ENCODE data around the gene CHI3L2. TPM values are rescaled to one million over a fixed set of nuclear protein-coding genes. Genes with fewer than 3 reads are reported as not detected.

The CHI3L2 gene
- total RNA-seq, 4 donors from 2014 or later: 0.69 to 0.77 TPM; not detected in 2

DNA sequence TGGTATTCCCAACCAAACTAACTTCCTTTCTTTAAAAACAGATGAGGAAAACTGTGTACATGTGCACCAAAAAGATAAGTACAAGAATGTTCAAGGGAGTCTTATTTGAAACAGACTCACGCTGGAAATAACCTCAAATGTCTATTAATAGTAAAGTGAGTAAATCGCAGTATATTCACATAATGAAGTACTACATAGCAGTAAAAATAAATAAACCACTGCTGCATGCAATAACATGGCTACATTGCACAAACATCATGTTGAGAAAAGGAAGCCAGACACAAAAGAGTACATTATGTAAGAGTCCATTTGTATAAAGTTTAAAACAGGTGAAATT lies 21.8 kb upstream of the CHI3L2 start:
- Histone ChIP-seq H3K4me3 (no peak overlapping the region), H3K27ac (no peak overlapping the region), H3K9me3 (no peaks in the 10 kb centered on the region), H3K4me1 (no peaks in the 10 kb centered on the region), H3K36me3 (no peaks in the 10 kb centered on the region), H3K27me3 (no peaks in the 10 kb centered on the region)
- intact Hi-C loops (cut with DNase I; ENCODE audit: low total_unique reads): no loop called here
- DNase-seq: no peak
- TF ChIP-seq, protein P1, sequence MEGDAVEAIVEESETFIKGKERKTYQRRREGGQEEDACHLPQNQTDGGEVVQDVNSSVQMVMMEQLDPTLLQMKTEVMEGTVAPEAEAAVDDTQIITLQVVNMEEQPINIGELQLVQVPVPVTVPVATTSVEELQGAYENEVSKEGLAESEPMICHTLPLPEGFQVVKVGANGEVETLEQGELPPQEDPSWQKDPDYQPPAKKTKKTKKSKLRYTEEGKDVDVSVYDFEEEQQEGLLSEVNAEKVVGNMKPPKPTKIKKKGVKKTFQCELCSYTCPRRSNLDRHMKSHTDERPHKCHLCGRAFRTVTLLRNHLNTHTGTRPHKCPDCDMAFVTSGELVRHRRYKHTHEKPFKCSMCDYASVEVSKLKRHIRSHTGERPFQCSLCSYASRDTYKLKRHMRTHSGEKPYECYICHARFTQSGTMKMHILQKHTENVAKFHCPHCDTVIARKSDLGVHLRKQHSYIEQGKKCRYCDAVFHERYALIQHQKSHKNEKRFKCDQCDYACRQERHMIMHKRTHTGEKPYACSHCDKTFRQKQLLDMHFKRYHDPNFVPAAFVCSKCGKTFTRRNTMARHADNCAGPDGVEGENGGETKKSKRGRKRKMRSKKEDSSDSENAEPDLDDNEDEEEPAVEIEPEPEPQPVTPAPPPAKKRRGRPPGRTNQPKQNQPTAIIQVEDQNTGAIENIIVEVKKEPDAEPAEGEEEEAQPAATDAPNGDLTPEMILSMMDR (IDR thresholded peaks at IDR 0.05): no peak
- no peak for TF ChIP-seq POLR2A (IDR thresholded peaks at IDR 0.05)

DNA sequence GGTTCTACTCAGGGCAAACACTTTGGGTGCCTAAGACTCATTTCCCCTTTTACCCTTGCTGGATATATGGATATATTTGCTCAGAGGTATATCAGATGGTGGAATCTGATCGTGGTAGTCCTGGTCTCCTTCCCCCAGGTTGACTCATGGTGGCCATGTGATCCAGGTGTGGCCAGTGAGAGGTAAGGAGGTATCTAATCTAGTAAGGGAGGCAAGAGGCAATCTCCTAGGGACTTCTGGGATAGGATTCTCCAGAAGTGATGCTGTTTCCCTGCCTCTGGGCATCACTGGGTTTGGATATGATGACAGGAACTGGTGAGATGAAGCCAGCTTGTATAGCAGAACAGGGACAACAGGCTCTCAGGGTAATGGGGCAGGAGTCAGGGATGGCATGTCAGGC lies 18.6 kb upstream of the CHI3L2 start:
- intact Hi-C loops (cut with DNase I; ENCODE audit: low total_unique reads): no loop called here
- H3K27ac ChIP-seq: no peak overlapping the region
- TF ChIP-seq, protein P1 (IDR thresholded peaks at IDR 0.05): no peak
- TF ChIP-seq POLR2A (IDR thresholded peaks at IDR 0.05): no peak
- no peaks in the 10 kb centered on the region for H3K4me1 ChIP-seq
- DNase-seq: no peak
- no peak overlapping the region for H3K4me3 ChIP-seq
- no peaks in the 10 kb centered on the region for H3K9me3 ChIP-seq
- no peaks in the 10 kb centered on the region for H3K36me3 ChIP-seq
- no peaks in the 10 kb centered on the region for H3K27me3 ChIP-seq

DNA sequence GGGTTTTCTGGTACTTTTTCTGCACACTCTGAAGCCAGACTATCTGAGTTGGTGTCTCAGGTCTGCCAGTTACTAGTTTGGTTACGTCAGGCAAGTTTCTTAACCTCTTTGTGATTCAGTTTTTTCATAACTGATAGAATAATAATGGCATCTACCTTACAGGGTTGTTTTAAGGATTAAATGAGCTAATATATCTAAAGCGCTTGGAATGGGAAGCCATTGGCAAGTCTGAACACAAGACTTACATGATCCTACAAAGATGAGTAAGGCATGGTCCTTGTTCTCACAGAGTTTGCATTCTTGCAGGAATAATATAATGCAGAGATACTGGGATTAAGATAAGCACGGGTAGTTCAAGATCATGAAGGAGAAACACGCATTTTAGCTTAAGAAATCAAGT lies 17.9 kb upstream of the CHI3L2 start:
- Histone ChIP-seq H3K4me1 (no peaks in the 10 kb centered on the region), H3K4me3 (no peak overlapping the region), H3K9me3 (no peaks in the 10 kb centered on the region), H3K36me3 (no peaks in the 10 kb centered on the region), H3K27me3 (no peaks in the 10 kb centered on the region), H3K27ac (no peak overlapping the region)
- intact Hi-C loops (cut with DNase I; ENCODE audit: low total_unique reads): no loop called here
- TF ChIP-seq, protein P1 (IDR thresholded peaks at IDR 0.05): no peak
- no peak for TF ChIP-seq POLR2A (IDR thresholded peaks at IDR 0.05)
- no peak for DNase-seq

DNA sequence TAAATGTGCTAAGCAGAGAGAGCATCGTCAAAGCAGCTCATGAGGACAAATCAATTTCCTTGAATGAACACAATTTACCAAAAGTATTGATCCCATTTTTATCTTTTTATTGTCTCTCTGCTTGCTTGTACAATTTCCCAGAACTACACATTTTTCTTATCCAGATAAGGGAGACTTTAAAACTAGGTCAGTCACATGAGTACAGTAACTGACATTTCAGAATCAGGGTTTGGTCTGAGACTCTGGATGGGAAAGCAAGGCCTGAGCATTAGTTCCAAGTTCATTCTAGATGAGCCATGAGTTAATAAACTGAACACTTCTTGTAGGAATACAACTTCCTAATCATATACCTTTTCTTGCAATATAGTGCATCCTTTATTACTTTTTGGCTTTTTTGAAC lies 15.6 kb upstream of the CHI3L2 start:
- no peak for DNase-seq
- H3K27ac ChIP-seq: no peak overlapping the region
- no peak overlapping the region for H3K4me3 ChIP-seq
- no peaks in the 10 kb centered on the region for H3K9me3 ChIP-seq
- intact Hi-C loops (cut with DNase I; ENCODE audit: low total_unique reads): no loop called here
- H3K4me1 ChIP-seq: no peaks in the 10 kb centered on the region
- no peaks in the 10 kb centered on the region for H3K27me3 ChIP-seq
- TF ChIP-seq, protein P1 (IDR thresholded peaks at IDR 0.05): no peak
- no peak for TF ChIP-seq POLR2A (IDR thresholded peaks at IDR 0.05)
- H3K36me3 ChIP-seq: no peaks in the 10 kb centered on the region

DNA sequence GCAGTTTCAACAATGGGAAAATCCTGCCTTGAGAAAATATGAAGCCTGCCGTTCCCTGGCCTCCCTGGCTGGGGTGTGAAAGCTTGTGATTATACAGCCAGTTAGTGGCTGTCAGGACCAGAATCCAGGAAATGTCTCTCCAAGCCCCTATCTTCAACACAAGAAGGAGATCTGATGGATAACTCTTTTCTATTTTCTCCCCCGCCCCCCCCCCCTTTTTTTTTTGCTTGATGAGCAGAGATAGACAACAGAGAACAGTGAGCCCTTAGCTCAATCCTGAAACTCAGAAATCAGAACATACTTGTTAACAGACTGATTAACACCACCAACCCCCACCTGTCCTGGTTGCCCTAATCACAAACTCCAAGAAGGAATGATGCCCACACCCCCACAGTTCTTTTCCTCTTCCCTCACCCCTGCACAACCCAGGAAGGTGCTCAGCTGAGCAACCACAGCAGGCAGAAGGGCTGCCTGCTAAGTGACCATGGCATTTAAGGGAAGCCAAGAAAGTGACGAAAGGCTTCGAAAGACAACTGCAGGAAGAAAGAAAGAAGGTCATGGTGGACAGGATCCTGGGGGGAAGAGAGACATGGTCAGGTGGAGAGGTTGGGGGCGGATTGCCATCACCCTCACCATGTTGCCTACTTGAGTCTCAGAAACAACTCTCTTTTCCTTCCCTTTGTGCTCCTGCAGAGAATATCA lies 14.7 kb upstream of the CHI3L2 start:
- no peaks in the 10 kb centered on the region for H3K36me3 ChIP-seq
- no peaks in the 10 kb centered on the region for H3K27me3 ChIP-seq
- no peak for DNase-seq
- H3K9me3 ChIP-seq: no peaks in the 10 kb centered on the region
- intact Hi-C loops (cut with DNase I; ENCODE audit: low total_unique reads): no loop called here
- no peak overlapping the region for H3K27ac ChIP-seq
- no peak for TF ChIP-seq POLR2A (IDR thresholded peaks at IDR 0.05)
- TF ChIP-seq, protein P1 (IDR thresholded peaks at IDR 0.05): no peak
- H3K4me1 ChIP-seq: no peaks in the 10 kb centered on the region
- no peak overlapping the region for H3K4me3 ChIP-seq
